Vagina (tissue), 2 donors: ENCODE results near the gene PTRHD1.

Experiments
- CTCF ChIP-seq, 3 experiments: fragments of 450-650 bp in 2 of 3; fragments of 200-600 bp in 1 of 3; sonication (generic) in 1 of 3; IDR thresholded peaks; one replicate each; pipeline ENCODE4 v1.5.1; 2017 to 2019; ENCODE audit warnings: antibody characterized with exemption in 3 of 3, mild to moderate bottlenecking in 2 of 3, moderate library complexity in 2 of 3
- POLR2A ChIP-seq, 2 donors: fragments of 450-650 bp; IDR thresholded peaks; one replicate each; pipeline ENCODE4 v1.6.1; 2017; ENCODE audit warnings: antibody characterized with exemption in 2 of 2, mild to moderate bottlenecking in 2 of 2, moderate library complexity in 2 of 2

DNA sequence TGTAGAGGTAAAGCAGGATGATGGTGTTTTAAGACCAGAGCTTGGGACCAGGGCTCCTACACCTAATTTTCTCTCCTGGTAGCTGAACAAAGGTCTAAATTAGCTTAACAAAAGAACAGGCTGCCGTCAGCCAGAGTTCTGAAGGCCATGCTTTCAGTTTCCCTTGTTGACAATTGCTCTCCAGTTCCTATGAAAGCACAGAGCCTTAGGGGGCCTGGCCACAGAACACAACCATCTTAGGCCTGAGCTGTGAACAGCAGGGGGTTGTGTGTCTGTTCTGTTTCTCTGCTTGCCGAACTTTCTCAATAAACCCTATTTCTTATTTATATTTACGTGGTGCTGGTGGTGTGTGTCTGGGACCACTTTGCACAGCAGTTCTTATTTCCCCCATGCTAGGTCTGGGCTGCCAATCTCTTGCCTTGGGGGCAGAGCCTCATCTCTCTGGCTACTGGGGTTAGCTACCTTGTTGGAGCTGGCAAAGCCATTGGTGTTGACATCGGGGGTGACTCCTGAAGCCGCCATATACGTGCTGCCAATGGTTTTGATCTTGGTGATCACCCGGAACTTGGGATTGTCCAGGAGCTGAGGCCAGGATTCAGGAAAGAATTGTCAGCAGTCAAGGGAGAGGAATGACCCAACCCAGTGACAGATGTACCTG, 29.0 kb upstream of the PTRHD1 start:
- TF ChIP-seq POLR2A (IDR thresholded peaks at IDR 0.05) (no peak), CTCF (IDR thresholded peaks at IDR 0.05) (no peak)
